ENCODE results near the gene S100A16.
"Not testable (repeated sequence)": the region's sequence is repeated elsewhere in the genome, so short reads cannot be mapped to it uniquely, and the experiment has no call there.

DNA sequence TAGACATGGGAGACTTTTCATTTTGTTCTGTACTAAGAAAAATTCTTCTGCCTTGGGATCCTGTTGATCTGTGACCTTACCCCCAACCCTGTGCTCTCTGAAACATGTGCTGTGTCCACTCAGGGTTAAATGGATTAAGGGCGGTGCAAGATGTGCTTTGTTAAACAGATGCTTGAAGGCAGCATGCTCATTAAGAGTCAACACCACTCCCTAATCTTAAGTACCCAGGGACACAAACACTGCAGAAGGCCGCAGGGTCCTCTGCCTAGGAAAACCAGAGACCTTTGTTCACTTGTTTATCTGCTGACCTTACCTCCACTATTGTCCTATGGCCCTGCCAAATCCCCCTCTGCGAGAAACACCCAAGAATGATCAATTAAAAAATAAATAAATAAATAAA is 29.4 kb downstream of the S100A16 start:
- TF ChIP-seq, protein P1, sequence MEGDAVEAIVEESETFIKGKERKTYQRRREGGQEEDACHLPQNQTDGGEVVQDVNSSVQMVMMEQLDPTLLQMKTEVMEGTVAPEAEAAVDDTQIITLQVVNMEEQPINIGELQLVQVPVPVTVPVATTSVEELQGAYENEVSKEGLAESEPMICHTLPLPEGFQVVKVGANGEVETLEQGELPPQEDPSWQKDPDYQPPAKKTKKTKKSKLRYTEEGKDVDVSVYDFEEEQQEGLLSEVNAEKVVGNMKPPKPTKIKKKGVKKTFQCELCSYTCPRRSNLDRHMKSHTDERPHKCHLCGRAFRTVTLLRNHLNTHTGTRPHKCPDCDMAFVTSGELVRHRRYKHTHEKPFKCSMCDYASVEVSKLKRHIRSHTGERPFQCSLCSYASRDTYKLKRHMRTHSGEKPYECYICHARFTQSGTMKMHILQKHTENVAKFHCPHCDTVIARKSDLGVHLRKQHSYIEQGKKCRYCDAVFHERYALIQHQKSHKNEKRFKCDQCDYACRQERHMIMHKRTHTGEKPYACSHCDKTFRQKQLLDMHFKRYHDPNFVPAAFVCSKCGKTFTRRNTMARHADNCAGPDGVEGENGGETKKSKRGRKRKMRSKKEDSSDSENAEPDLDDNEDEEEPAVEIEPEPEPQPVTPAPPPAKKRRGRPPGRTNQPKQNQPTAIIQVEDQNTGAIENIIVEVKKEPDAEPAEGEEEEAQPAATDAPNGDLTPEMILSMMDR (optimal IDR thresholded peaks at IDR 0.05 in 1 of 3, IDR thresholded peaks at IDR 0.05 in 1 of 3, conservative IDR thresholded peaks at IDR 0.05 in 1 of 3; ENCODE audit: extremely low read depth in 1 of 3, insufficient read depth in 2 of 3, low read length in 3 of 3): not testable (repeated sequence)
- TF ChIP-seq EZH2 (IDR thresholded peaks at IDR 0.05; ENCODE audit: low read length): not testable (repeated sequence)

Measured in keratinocyte (primary cell).